ENCODE results near the gene SLC9A7.

DNA sequence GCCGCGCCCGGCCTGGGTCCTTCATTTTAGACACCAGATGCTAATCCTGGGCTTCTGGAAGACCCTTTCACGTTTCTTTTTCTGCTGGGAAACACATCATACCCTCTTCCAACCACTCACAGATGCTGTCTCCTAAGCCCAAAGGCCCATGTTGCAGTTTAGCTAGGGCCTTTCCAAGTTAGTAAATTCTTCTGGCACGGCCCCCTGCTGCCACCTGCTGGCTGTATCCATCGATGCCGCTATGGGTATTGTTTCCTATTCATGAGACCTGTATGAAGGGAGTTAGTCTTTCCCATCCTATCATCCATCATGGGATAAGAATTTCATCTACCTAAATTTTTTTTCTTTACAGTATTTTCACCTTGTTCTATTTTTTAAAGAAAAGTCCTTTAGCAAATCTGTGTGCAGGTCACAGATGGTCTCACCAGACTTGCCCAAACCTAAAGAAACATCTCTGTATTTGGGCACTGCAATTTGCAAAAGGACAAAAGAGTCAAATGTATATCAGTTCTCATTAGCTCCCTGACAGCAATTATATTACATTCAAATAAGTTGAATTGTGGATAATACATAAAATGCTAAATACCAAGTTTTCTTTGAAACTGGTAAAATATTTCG, 37.8 kb upstream of the SLC9A7 start:
- TF ChIP-seq SP2 (tag by site-specific recombination; IDR thresholded peaks at IDR 0.05) (no peak), ZNF747 (tag by site-specific recombination; IDR thresholded peaks at IDR 0.05) (no peak), ZNF133 (tag by site-specific recombination; IDR thresholded peaks at IDR 0.05) (no peak), ZSCAN30 (tag by site-specific recombination; IDR thresholded peaks at IDR 0.05) (no peak), ZNF274 (IDR thresholded peaks at IDR 0.05; ENCODE audit: low read length) (no peak), ZNF274 (tag by site-specific recombination; IDR thresholded peaks at IDR 0.05; ENCODE audit: borderline replicate concordance) (no peak), MZF1 (tag by site-specific recombination; IDR thresholded peaks at IDR 0.05; ENCODE audit: borderline replicate concordance) (no peak), ZNF266 (tag by site-specific recombination; IDR thresholded peaks at IDR 0.05; ENCODE audit: low read depth) (no peak), ZNF768 (tag by site-specific recombination; IDR thresholded peaks at IDR 0.05) (no peak)
- TF ChIP-seq, protein P1, sequence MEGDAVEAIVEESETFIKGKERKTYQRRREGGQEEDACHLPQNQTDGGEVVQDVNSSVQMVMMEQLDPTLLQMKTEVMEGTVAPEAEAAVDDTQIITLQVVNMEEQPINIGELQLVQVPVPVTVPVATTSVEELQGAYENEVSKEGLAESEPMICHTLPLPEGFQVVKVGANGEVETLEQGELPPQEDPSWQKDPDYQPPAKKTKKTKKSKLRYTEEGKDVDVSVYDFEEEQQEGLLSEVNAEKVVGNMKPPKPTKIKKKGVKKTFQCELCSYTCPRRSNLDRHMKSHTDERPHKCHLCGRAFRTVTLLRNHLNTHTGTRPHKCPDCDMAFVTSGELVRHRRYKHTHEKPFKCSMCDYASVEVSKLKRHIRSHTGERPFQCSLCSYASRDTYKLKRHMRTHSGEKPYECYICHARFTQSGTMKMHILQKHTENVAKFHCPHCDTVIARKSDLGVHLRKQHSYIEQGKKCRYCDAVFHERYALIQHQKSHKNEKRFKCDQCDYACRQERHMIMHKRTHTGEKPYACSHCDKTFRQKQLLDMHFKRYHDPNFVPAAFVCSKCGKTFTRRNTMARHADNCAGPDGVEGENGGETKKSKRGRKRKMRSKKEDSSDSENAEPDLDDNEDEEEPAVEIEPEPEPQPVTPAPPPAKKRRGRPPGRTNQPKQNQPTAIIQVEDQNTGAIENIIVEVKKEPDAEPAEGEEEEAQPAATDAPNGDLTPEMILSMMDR (tag by site-specific recombination; IDR thresholded peaks at IDR 0.05) = peak; percentile 59
- TF ChIP-seq, protein P2, sequence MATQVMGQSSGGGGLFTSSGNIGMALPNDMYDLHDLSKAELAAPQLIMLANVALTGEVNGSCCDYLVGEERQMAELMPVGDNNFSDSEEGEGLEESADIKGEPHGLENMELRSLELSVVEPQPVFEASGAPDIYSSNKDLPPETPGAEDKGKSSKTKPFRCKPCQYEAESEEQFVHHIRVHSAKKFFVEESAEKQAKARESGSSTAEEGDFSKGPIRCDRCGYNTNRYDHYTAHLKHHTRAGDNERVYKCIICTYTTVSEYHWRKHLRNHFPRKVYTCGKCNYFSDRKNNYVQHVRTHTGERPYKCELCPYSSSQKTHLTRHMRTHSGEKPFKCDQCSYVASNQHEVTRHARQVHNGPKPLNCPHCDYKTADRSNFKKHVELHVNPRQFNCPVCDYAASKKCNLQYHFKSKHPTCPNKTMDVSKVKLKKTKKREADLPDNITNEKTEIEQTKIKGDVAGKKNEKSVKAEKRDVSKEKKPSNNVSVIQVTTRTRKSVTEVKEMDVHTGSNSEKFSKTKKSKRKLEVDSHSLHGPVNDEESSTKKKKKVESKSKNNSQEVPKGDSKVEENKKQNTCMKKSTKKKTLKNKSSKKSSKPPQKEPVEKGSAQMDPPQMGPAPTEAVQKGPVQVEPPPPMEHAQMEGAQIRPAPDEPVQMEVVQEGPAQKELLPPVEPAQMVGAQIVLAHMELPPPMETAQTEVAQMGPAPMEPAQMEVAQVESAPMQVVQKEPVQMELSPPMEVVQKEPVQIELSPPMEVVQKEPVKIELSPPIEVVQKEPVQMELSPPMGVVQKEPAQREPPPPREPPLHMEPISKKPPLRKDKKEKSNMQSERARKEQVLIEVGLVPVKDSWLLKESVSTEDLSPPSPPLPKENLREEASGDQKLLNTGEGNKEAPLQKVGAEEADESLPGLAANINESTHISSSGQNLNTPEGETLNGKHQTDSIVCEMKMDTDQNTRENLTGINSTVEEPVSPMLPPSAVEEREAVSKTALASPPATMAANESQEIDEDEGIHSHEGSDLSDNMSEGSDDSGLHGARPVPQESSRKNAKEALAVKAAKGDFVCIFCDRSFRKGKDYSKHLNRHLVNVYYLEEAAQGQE (tag by site-specific recombination; IDR thresholded peaks at IDR 0.05) = no peak
